MM.1S (cell line): Measurements from ENCODE around the gene PHC3.

Source experiments
- DNase-seq: peaks from one replicate; pipeline ENCODE4 v3.0.0-alpha.2; 2015
- H2AFZ ChIP-seq: fragments of 300-600 bp; sonication (generic); 2 replicates; pipeline ENCODE4 v1.6.0; 2016; ENCODE audit warnings: antibody characterized with exemption, low read length
- H3F3A ChIP-seq: fragments of 300-600 bp; sonication (generic); 2 replicates; pipeline ENCODE4 v1.6.1; 2016; ENCODE audit warnings: mild to moderate bottlenecking, antibody characterized with exemption, low read length, moderate library complexity, mixed read lengths; ENCODE audit not compliant: insufficient read depth
- H3K27ac ChIP-seq: fragments of 300-600 bp; sonication (generic); 2 replicates; pipeline ENCODE4 v1.5.1; 2016; ENCODE audit warnings: mild to moderate bottlenecking, low read length
- H3K27me3 ChIP-seq: fragments of 300-600 bp; sonication (generic); replicated peaks from 2 replicates; pipeline ENCODE4 v1.6.0; 2016; ENCODE audit warnings: low read length; ENCODE audit not compliant: insufficient read depth
- H3K36me3 ChIP-seq: fragments of 300-600 bp; sonication (generic); replicated peaks from 2 replicates; pipeline ENCODE4 v1.6.1; 2016; ENCODE audit warnings: mild to moderate bottlenecking, low read length, mixed read lengths; ENCODE audit not compliant: insufficient read depth
- H3K4me1 ChIP-seq: fragments of 300-600 bp; sonication (generic); 2 replicates; pipeline ENCODE4 v1.6.1; 2016; ENCODE audit warnings: low read length, mixed read lengths
- H3K4me2 ChIP-seq: fragments of 300-600 bp; sonication (generic); 2 replicates; pipeline ENCODE4 v1.6.0; 2016; ENCODE audit warnings: low read depth, low read length
- H3K4me3 ChIP-seq: fragments of 300-600 bp; sonication (generic); 2 replicates; pipeline ENCODE4 v1.5.1; 2016; ENCODE audit warnings: low read length, mixed read lengths
- H3K79me2 ChIP-seq: fragments of 300-600 bp; sonication (generic); 2 replicates; pipeline ENCODE4 v1.6.1; 2016; ENCODE audit warnings: mixed run types, low read length, mixed read lengths
- H3K9ac ChIP-seq: fragments of 300-600 bp; sonication (generic); 2 replicates; pipeline ENCODE4 v1.6.1; 2016; ENCODE audit warnings: low read length, mixed read lengths
- H3K9me2 ChIP-seq: fragments of 300-600 bp; sonication (generic); replicated peaks from 2 replicates; pipeline ENCODE4 v1.6.1; 2016; ENCODE audit warnings: mild to moderate bottlenecking, low read length, mixed read lengths; ENCODE audit not compliant: insufficient read depth
- H3K9me3 ChIP-seq: fragments of 300-600 bp; sonication (generic); replicated peaks from 2 replicates; pipeline ENCODE4 v1.6.1; 2016; ENCODE audit warnings: mild to moderate bottlenecking, low read length, mixed read lengths; ENCODE audit not compliant: insufficient read depth
- H4K20me1 ChIP-seq: fragments of 300-600 bp; sonication (generic); 2 replicates; pipeline ENCODE4 v1.6.1; 2016; ENCODE audit warnings: mild to moderate bottlenecking, low read length, moderate library complexity, mixed read lengths; ENCODE audit not compliant: insufficient read depth
- EZH2 ChIP-seq: fragments of 300-600 bp; sonication (generic); optimal IDR thresholded peaks from 2 replicates; pipeline ENCODE3; 2017; ENCODE audit warnings: low read depth, mild to moderate bottlenecking, antibody characterized with exemption, low read length, mixed read lengths
- EZH2phosphoT487 ChIP-seq: fragments of 300-600 bp; sonication (generic); IDR thresholded peaks from 2 replicates; pipeline ENCODE4 v1.6.1; 2018; ENCODE audit warnings: antibody characterized with exemption, low read length
- TF ChIP-seq, protein P1 (sequence below): fragments of 300-600 bp; sonication (generic); IDR thresholded peaks from 2 replicates; pipeline ENCODE4 v1.5.1; 2016; ENCODE audit warnings: antibody characterized with exemption, low read length, mixed read lengths

The PHC3 gene

GRCh38 chr3:170075441-170076091 lies 106.0 kb downstream of the PHC3 start:
- no peak for TF ChIP-seq EZH2phosphoT487
- TF ChIP-seq, protein P1, sequence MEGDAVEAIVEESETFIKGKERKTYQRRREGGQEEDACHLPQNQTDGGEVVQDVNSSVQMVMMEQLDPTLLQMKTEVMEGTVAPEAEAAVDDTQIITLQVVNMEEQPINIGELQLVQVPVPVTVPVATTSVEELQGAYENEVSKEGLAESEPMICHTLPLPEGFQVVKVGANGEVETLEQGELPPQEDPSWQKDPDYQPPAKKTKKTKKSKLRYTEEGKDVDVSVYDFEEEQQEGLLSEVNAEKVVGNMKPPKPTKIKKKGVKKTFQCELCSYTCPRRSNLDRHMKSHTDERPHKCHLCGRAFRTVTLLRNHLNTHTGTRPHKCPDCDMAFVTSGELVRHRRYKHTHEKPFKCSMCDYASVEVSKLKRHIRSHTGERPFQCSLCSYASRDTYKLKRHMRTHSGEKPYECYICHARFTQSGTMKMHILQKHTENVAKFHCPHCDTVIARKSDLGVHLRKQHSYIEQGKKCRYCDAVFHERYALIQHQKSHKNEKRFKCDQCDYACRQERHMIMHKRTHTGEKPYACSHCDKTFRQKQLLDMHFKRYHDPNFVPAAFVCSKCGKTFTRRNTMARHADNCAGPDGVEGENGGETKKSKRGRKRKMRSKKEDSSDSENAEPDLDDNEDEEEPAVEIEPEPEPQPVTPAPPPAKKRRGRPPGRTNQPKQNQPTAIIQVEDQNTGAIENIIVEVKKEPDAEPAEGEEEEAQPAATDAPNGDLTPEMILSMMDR, result no peak
- TF ChIP-seq EZH2, result no peak
- H3K27me3 ChIP-seq, result no peaks in the 10 kb centered on the region
- no peak overlapping the region for H2AFZ ChIP-seq
- H3K9ac ChIP-seq, result no peak overlapping the region
- H3F3A ChIP-seq, result peaks cover 5% of the 10 kb centered on the region; the same call in 1 of the 2 replicates
- H3K27ac ChIP-seq, result no peak overlapping the region
- no peaks in the 10 kb centered on the region for H3K9me2 ChIP-seq
- H3K4me3 ChIP-seq, result no peak overlapping the region
- H4K20me1 ChIP-seq, result no peaks in the 10 kb centered on the region; the same call in 1 of the 2 replicates
- no peaks in the 10 kb centered on the region for H3K79me2 ChIP-seq
- no peaks in the 10 kb centered on the region for H3K9me3 ChIP-seq
- no peaks in the 10 kb centered on the region for H3K36me3 ChIP-seq
- H3K4me1 ChIP-seq, result no peaks in the 10 kb centered on the region
- no peak for DNase-seq
- no peak overlapping the region for H3K4me2 ChIP-seq

DNA sequence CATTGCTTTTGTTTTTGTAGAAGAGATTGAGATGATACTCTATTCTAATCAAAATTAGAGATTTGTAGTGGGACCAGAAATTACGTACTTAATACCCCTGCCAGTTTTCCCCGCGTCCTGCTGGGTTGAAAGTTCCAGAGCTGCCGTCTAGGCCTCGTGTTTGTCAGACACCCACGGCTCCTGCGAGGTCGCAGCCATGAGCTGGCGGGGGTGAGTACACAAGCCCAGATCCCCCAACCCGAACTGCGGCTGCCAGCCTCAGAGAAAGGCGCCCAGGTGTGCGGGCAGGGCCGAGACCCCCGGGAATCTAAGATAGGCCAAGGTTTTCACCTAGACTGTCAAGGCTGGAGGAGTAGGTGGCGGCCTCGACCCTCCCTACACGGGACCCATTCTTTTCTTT lies 117.4 kb downstream of the PHC3 start:
- DNase-seq, result no peak
- H3K4me1 ChIP-seq, result no peaks in the 10 kb centered on the region
- H3K79me2 ChIP-seq, result peaks cover 15% of the 10 kb centered on the region; the same call in 1 of the 2 replicates
- H4K20me1 ChIP-seq, result no peaks in the 10 kb centered on the region
- H3K36me3 ChIP-seq, result no peaks in the 10 kb centered on the region
- H3K9me2 ChIP-seq, result no peaks in the 10 kb centered on the region
- H2AFZ ChIP-seq, result no peak overlapping the region
- TF ChIP-seq EZH2 (no peak), EZH2phosphoT487 (no peak)
- TF ChIP-seq, protein P1, result no peak
- no peaks in the 10 kb centered on the region for H3K27me3 ChIP-seq
- no peak overlapping the region for H3K27ac ChIP-seq
- H3K9ac ChIP-seq, result no peak overlapping the region
- H3K4me2 ChIP-seq, result no peak overlapping the region
- H3K9me3 ChIP-seq, result no peaks in the 10 kb centered on the region
- no peak overlapping the region for H3K4me3 ChIP-seq
- H3F3A ChIP-seq, result no peaks in the 10 kb centered on the region

DNA sequence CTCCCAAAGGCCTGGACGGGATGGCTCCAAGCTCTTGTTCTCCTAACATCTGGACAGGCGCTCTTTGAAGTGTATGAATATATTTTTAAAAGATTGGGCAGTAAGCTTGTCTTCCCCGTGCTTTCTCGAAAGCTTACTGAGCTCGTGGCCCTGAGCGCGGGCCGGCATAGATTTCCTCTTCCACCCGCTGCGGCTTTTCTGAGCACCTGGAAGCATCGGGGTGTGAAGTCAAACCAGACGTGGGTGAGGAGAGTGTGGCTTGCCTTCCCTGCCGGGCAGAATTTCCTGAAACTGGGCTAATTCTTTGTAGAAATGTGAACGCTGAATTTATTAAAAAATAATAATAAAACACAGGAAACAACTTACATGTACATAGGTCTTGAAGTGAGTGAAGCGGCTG lies 117.8 kb downstream of the PHC3 start:
- no peak overlapping the region for H2AFZ ChIP-seq
- H3K4me2 ChIP-seq, result no peak overlapping the region
- no peaks in the 10 kb centered on the region for H3K36me3 ChIP-seq
- H3K9me3 ChIP-seq, result no peaks in the 10 kb centered on the region
- H3K79me2 ChIP-seq, result peaks cover 15% of the 10 kb centered on the region; the same call in 1 of the 2 replicates
- no peaks in the 10 kb centered on the region for H3F3A ChIP-seq
- no peak overlapping the region for H3K27ac ChIP-seq
- no peaks in the 10 kb centered on the region for H3K27me3 ChIP-seq
- H3K4me3 ChIP-seq, result no peak overlapping the region
- H3K9me2 ChIP-seq, result no peaks in the 10 kb centered on the region
- TF ChIP-seq EZH2phosphoT487 (no peak), EZH2 (no peak)
- TF ChIP-seq, protein P1, result no peak
- no peaks in the 10 kb centered on the region for H4K20me1 ChIP-seq
- H3K9ac ChIP-seq, result no peak overlapping the region
- no peak for DNase-seq
- H3K4me1 ChIP-seq, result no peaks in the 10 kb centered on the region
